Amniotic stem cell (primary cell): ENCODE results near the gene NLRP6.
"Not testable (repeated sequence)": the region's sequence is repeated elsewhere in the genome, so short reads cannot be mapped to it uniquely, and the experiment has no call there.

Experiments used
- DNase-seq: peaks from one replicate; lab custom pipeline; 2025; lab: John Stamatoyannopoulos, UW

The NLRP6 gene

GRCh38 chr11:282171-282570 is 4.0 kb downstream of the NLRP6 start:
- DNase-seq, result no peak

- DNase-seq, result no peak
These were observed 4.6 kb downstream of the NLRP6 start for GRCh38 chr11:282630-283360.

DNA sequence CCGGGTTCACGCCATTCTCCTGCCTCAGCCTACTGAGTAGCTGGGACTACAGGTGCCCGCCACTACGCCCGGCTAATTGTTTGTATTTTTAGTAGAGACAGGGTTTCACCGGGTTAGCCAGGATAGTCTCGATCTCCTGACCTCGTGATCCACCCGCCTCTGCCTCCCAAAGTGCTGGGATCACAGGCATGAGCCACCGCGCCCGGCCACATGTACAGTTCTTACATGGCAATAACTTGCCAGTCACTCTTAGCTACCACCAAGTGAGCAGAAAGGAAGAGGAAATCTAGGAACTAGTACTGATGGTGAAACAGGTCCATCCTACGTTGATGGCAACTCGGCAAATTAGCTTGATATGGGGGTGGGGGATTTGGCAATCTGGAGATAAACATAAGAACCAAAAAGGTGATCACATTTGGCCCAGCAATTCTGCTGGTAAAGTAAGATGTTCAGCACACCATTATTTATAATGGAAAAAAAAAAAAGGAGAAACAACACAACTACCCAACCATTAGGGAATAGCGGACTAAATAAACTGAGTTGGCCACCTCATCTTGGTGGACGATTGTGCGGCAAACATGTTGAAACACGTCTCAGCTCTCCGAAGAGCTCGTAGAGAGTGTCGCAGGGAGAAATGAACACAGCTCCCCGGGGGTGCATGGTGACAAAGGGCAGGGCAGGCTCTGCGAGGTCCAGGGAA is 5.3 kb downstream of the NLRP6 start:
- DNase-seq, result no peak

DNA sequence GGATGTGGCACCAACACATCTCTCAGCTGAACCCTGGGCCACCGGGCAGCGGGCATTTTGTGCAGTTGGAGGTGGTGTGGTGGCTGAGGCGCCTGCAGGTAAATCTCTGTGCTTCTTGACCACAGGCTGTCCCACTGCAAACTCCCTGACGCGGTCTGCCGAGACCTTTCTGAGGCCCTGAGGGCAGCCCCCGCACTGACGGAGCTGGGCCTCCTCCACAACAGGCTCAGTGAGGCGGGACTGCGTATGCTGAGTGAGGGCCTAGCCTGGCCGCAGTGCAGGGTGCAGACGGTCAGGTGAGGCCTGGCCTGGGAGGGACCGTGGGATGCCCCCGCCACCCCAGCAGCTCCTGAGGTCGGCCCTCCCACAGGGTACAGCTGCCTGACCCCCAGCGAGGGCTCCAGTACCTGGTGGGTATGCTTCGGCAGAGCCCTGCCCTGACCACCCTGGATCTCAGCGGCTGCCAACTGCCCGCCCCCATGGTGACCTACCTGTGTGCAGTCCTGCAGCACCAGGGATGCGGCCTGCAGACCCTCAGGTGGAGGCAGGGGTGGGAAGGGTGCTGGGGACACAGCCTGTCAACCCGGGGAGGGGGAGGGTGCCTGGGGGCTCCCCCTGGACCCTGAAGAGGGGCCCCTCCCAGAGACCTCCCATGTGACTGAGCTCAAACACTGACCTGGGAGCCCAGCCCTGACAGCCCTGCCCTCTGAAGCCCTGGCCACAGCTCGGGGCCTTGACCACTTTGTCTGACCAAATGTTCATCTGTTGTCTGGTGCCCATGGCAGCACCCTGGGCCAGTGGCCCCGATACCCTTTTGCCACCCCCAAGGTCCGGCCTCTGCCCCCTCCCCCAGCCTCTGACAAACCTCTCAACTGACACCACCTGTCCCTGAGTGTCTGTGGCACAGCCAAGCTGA is 6.2 kb downstream of the NLRP6 start:
- DNase-seq, result no peak

- no peak for DNase-seq
These were observed 7.0 kb downstream of the NLRP6 start for GRCh38 chr11:285021-285893.

DNA sequence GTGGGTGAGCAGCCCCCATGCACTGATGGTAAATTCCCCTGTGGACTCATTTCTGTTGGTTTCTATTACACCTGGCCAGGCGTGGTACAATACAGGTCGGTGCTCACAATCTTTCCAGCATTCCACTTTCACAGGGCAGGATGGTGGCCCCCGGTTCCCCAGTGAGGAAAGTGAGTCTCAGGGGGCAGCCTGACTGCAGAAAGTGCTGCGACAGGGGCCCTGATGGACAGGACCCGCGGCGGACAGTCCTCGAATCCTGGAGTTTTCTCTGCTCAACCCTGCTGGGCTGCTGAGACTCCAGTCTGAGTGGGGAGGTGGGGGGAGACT is 7.7 kb downstream of the NLRP6 start:
- no peak for DNase-seq

DNA sequence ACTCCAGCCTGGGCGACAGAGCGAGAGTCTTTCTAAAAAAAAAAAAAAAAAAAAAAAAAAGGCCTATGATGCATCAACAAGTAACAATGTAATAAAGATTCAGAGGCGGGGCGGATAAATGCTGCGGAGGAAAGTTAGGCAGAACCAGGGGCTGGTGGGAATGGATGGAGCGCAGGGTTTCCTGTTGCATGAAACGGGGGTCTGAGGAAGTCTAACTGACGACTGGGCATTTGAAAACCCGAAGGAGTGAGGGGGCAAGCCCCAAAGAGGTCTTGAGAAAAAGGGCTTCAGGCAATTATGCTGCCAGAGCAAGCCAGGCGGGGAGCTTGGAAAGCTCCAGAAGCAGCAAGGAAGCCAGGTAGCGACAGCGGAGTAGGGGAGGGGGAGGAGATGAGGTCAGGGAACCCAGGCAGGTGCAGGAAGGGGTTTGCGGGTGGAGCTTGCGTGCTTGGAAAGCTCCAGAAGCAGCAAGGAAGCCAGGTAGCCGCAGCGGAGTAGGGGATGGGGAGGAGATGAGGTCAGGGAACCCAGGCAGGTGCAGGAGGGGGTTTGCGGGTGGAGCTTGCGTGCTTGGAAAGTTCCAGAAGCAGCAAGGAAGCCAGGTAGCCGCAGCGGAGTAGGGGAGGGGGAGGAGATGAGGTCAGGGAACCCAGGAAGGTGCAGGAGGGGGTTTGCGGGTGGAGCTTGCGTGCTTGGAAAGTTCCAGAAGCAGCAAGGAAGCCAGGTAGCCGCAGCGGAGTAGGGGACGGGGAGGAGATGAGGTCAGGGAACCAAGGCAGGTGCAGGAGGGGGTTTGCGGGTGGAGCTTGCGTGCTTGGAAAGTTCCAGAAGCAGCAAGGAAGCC is 9.0 kb downstream of the NLRP6 start:
- not testable (repeated sequence) for DNase-seq

DNA sequence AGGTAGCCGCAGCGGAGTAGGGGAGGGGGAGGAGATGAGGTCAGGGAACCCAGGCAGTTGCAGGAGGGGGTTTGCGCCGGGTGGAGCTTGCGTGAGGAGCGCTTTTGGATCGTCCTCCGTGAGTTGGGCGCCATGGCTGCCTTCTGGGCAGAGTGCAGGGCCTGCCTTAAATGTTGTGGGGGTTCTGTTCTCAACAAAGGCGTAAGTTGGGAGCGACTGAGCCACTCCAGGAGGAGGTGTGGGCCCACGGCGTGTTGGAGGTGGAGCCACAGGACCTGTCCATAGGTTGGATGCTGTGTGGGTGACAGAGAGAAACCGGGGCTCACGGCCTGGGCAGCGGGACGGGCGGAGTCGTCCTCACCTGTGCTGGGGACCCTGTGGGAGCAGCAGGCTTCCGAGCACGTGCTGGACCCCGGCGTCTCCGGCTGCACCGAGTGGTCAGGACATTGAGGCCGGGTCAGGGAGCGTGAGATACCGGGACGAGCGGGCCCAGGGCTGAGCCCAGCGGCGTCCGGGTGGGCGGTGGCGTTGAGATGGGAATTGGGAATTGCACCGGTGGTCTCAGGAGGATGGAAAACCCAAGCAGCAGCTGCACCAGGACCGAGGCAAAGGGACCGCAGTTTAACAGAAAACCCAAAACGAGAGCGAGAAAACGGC is 9.7 kb downstream of the NLRP6 start:
- DNase-seq, result no peak

DNA sequence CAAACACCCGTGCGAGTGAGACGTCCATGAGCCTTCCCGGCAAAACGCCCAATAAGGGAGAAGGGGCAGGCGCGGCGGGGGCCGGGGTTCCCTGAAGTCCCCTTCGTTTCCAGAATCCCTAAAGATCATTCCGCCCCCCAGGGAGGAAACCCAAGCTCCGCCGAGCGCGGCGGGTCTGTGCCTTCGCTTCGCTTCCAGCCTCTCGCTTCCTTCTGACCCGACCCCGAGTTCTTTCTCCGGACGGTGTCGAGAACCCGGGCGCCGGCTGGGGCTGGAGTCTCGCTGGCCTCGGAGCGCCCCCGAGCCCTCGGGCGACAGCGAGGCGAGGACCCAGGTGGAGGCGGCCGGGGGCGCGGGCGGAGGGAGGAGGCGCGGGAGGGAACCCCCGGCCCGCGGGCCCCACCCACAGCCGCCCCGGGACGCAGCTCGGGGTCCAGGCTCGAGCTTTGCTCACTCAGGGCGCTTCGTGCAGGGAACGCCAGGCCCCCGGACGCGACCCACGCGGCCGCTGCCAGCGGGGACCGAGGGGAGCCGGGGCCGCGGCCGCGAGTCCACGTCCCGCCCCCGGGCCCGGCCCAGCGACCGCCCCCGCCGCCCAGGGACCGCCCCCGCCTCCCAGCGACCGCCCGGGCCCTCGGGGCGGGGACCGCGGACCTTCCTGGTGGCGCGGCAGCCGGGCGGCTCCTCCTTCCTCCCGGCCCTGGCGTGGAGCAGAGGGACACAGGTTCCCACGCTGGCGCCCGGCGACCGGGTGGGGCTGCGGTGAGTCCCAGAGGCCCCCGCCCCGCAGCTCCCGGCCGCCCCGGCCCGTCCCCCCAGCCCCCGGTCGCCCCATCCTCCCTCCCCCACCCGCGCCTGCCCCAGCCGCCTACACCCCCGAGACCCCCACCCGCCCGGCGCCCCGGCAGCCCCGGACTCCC is 10.5 kb downstream of the NLRP6 start, which contains the start of gene PGGHG:
TSS of gene PGGHG (plus strand) at position 649 of the 920 bp plus-strand sequence. CDS start 691 bp downstream, outside the sequence.
- peak; percentile 12 for DNase-seq

GRCh38 chr11:289398-289711 is 11.1 kb downstream of the NLRP6 start:
- no peak for DNase-seq

GRCh38 chr11:289712-290620 is 11.8 kb downstream of the NLRP6 start:
- no peak for DNase-seq

GRCh38 chr11:290621-291231 is 12.5 kb downstream of the NLRP6 start:
- DNase-seq, result no peak

DNA sequence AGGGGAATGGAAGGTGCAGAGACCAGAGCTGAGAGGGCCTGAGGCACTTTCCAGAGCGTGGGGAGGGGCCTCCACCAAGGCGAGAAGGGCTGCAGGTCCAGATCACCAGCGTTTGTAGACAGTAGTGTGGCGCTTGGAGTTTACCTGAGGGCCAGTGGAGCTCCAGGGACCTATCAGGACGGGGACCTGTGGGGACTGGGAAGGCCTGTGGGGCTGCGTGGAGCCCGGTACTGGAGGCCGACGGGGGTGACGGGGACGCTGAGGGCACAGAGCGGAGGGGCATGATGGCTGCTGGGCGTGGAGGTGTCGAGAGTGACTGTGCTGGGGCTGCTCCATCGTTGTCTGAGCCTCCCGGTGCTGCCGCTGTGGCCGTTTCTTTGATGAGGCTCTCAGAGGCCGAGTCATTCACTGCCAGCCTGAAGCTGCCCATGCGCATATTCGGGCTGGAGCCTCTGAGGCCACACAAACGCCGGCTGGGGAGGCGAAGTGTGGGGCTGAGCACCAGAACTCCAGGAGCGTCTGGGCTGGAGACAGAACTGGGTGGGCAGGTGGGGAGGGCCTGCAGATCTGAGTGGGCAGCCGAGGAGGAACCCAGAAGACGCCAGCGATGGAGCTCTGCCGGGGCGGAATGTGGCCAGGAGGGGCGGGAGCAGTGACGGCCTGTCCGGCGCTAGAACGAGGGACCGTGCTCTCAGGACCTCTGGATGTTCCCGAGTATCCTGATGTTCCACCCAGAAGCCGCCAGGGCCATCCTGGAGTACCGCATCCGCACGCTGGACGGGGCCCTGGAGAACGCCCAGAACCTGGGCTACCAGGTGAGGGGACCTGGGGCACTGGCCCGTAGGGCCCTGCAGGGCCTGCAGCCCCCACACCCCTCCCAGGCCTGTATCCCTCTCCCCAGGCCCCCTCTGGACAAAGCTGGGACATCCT is 13.3 kb downstream of the NLRP6 start:
- DNase-seq, result no peak

DNA sequence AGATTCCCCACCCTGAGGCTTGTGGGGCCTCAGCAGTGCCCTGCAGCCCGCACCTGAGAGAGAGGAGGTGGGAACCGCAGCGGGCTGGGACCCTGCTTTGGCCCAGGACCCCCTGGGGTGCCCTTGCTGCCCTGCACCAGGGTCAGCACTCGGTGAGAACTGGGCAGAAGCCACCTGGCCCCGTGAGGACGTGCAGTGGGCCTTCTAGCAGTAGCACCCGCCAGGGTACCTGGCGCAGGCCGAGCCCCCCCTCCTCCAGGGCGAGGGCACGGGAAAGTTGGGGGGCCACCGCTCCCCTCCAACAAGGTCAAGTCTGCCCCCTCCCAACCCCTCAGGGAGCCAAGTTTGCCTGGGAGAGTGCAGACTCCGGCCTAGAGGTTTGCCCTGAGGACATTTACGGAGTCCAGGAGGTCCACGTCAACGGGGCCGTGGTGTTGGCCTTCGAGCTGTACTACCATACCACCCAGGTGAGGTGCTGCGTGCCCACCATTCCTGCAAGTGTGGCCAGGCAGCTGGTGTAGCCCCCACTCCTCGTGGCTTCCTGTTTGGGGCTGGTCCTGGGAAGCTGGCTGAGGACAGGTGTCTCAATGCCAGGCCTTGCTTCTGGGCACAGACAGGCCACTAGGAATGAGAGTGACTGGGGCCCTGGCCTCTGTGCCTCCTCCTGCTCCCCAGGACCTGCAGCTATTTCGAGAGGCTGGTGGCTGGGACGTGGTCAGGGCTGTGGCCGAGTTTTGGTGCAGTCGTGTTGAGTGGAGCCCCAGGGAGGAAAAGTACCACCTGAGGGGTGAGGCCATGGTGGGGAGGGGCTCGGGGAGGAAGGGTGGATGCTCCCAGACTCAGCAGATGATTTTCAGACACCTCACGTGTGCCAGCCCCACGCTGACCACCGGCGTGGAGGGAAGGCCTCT is 14.3 kb downstream of the NLRP6 start:
- DNase-seq, result no peak

DNA sequence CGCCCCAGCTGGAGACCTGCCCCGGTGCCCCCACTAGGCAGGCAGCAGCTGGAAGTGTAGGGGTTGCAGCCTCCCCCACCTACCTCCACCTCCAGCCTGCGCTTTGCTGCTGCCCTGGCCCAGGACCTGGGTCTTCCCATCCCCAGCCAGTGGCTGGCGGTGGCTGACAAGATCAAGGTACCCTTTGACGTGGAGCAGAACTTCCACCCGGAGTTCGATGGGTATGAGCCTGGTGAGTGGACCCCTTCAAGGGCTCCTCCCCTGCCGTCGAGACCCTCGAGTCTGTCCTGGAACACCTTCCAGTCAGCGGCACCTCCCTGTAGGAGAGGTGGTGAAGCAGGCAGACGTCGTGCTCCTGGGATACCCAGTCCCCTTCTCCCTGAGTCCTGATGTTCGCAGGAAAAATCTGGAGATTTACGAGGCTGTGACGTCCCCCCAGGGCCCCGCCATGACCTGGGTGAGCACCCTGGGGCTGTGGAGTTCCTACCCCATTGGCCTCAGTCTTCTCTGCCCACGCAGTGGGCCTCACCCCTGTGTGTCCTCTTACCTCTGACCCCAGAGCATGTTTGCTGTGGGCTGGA is 15.2 kb downstream of the NLRP6 start:
- DNase-seq, result no peak
